ENCODE results near the gene CASKIN2.

DNA sequence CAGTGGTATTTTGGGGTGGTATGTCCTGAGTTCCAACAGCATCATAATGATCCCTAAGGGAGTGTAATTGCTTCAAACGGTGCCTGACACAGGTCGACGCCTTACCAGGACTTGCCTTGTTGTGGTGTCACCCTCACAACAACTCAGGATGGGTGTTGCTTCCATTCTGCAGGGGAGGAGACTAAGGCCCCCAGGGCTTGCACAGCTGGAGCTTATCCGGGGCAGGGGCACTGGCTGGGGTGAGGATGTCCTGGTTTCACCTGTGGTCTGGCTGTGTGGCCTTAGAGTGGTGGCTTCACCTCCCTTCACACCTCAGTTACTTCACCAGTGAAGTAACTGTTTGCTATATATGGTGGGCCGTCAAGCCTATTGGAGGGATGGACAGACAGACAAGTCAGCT, 33.5 kb upstream of the CASKIN2 start:
- TF ChIP-seq, protein P1, sequence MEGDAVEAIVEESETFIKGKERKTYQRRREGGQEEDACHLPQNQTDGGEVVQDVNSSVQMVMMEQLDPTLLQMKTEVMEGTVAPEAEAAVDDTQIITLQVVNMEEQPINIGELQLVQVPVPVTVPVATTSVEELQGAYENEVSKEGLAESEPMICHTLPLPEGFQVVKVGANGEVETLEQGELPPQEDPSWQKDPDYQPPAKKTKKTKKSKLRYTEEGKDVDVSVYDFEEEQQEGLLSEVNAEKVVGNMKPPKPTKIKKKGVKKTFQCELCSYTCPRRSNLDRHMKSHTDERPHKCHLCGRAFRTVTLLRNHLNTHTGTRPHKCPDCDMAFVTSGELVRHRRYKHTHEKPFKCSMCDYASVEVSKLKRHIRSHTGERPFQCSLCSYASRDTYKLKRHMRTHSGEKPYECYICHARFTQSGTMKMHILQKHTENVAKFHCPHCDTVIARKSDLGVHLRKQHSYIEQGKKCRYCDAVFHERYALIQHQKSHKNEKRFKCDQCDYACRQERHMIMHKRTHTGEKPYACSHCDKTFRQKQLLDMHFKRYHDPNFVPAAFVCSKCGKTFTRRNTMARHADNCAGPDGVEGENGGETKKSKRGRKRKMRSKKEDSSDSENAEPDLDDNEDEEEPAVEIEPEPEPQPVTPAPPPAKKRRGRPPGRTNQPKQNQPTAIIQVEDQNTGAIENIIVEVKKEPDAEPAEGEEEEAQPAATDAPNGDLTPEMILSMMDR (IDR thresholded peaks at IDR 0.05): no peak
- no peak for TF ChIP-seq POLR2A (IDR thresholded peaks at IDR 0.05)

Data from heart left ventricle (tissue), 13 donors.